ENCODE measurements around the gene BEND6. TPM values are rescaled to one million over a fixed set of nuclear protein-coding genes. Genes with fewer than 3 reads are reported as not detected.
"Not testable (repeated sequence)": the region's sequence is repeated elsewhere in the genome, so short reads cannot be mapped to it uniquely, and the experiment has no call there.

BEND6 gene
- total RNA-seq, 1 donor from 2014 or later: not detected

- intact Hi-C loops (cut with micrococcal nuclease): no loop called here
Measured at GRCh38 chr6:56970849-56971248, 15.9 kb downstream of the BEND6 start.

- intact Hi-C loops (cut with micrococcal nuclease): no loop called here
Measured at GRCh38 chr6:56977192-56977591, 22.3 kb downstream of the BEND6 start.

GRCh38 chr6:56978530-56978929 lies 23.6 kb downstream of the BEND6 start:
- intact Hi-C loops (cut with micrococcal nuclease): no loop called here

DNA sequence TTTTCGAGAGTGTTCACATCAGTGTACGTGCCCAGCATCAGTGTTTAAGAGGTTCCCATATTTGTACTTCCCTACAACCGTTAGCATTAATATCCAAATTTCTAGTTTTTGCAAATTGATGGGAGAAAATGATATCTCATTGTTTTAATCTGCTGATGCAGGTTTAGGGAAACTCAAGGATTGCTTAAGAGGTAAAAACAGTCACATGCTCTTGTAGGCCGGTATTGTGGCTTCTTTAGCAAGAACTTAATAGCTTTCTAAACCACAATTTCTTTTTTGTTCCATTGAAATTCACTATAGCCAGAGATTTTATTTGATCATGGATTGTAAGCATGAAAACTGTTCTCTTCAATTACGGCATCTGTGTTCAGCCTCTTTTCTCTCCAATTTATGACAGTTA lies 29.5 kb downstream of the BEND6 start:
- intact Hi-C loops (cut with micrococcal nuclease): no loop called here

DNA sequence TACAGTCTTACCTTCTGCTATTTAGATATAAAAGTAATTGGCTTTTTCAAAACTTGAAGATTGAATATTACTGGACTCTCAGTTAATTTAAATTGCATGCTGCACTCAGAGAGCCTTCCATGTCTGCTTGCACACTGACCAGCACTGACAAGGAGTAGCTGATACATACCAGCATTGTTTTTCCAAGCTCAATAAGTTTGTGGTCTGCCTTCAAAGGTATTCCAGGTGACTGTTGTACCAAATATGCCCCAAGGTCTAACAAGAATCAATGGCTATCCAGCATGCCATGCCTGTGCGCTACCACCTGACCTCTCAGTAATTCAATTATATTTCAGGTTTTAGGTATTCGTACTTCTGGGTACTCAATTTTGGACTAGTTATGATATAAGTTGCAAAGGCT lies 30.0 kb downstream of the BEND6 start:
- intact Hi-C loops (cut with micrococcal nuclease): no loop called here

DNA sequence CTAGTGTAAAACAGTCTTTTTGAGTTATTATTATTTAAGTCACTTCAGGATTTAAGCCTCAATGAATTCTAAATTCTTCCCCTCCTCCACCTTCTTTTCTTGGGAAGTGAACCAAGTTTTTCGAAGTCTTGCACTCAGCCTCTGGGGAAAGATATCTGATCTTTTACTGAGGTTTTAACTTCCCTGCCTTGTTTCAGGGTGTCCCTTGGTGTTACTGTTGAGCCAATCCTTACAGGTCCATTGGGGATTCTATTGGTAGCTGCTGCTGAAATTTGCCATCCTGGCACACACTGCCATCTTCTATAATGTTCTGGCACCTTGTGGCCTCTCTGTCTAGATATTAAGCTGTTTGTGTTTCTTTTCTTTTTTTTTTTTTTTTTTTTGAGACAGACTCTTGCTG lies 31.7 kb downstream of the BEND6 start:
- intact Hi-C loops (cut with micrococcal nuclease): no loop called here

- intact Hi-C loops (cut with micrococcal nuclease): no loop called here
Measured at GRCh38 chr6:56988145-56988544, 33.2 kb downstream of the BEND6 start.

GRCh38 chr6:56992036-56992435 lies 37.1 kb downstream of the BEND6 start:
- intact Hi-C loops (cut with micrococcal nuclease): no loop called here

GRCh38 chr6:56992703-56993102 lies 37.8 kb downstream of the BEND6 start:
- intact Hi-C loops (cut with micrococcal nuclease): no loop called here

DNA sequence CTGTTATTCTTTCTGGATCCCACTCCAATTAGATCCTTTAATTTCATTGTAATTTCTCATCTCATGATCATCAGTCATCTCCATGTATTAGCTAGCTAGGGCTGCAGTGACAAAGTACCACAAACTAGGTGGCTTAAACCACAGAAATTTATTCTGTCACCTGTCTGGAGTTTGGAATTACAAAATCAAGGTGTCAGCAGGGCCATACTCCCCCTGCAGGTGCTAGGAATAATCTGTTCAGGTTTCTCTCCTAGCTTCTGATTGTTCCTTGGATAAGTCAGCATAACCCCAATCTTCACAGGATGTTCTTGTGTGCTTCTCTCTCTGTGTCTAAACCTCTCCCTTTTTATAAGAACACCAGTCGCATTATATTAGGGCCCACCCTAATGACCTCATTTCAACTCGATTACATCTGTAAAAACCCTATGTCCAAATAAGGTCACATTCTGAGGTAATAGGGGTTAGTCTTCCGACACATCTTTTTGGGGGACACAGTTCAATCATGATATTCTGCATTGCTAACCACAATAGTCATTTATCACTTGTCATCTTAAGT lies 40.5 kb downstream of the BEND6 start:
- intact Hi-C loops (cut with micrococcal nuclease): no loop called here

- intact Hi-C loops (cut with micrococcal nuclease): no loop called here
Measured at GRCh38 chr6:56996401-56996800, 41.5 kb downstream of the BEND6 start.

- intact Hi-C loops (cut with micrococcal nuclease): no loop called here
Measured at GRCh38 chr6:56999049-56999448, 44.1 kb downstream of the BEND6 start.

DNA sequence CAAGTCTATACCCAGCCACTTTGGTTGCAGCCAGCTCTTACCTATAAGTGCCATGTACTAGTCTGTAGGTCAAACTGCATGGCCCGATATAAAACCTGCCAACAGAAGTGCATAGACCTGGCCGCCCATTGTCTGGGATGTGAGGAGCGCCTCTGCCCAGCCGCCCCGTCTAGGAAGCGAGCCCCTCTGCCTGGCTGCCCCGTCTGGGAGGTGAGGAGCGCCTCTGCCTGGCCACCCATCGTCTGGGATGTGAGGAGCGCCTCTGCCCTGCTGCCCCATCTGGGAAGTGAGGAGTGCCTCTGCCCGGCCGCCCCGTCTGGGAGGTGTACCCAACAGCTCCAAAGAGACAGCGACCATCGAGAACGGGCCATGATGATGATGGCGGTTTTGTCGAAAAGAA lies 44.8 kb downstream of the BEND6 start:
- intact Hi-C loops (cut with micrococcal nuclease): not testable (repeated sequence)

- intact Hi-C loops (cut with micrococcal nuclease): no loop called here
Measured at GRCh38 chr6:57002197-57002596, 47.3 kb downstream of the BEND6 start.

- intact Hi-C loops (cut with micrococcal nuclease): no loop called here
Measured at GRCh38 chr6:57004292-57004691, 49.4 kb downstream of the BEND6 start.

DNA sequence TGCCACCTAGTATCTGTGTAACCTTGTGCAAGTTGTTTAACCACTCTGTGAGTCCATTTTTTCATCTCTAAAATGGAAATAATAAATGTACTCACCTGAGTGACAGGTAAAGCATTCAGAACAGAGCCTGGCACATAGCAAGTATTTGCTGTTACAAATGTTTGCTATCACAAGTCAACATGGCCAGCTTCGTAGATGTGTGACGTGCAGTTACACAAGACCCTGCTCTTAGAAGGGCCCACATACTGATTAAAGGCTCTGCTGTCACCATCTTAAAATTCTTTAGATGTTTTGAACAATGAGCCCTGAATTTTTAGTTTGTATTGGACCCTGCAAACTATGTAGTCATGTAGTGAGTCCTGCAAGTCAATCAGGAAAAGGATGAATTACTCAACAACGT lies 51.2 kb downstream of the BEND6 start:
- intact Hi-C loops (cut with micrococcal nuclease): no loop called here

DNA sequence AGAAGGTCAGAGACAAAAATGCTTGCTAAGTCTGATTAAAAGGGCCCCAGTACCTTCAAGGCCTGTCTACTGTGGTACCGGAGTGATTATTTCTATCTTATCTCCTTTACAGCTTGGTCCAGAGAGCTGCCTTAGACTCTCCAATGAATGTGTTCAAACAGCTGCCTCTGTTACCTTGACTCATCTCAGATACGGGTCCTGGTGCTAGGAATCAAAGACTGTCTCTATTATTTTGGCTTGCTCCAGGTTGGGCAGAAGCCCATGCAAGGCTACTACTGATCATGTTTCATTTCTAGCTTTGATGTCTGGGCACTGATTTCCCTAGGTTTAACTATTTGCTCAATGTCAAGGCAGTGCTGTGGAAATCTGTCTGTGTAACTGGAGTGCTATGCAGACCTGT lies 53.2 kb downstream of the BEND6 start:
- intact Hi-C loops (cut with micrococcal nuclease): not testable (repeated sequence)

GRCh38 chr6:57013521-57013926 lies 58.6 kb downstream of the BEND6 start:
- intact Hi-C loops (cut with micrococcal nuclease): no loop called here

DNA sequence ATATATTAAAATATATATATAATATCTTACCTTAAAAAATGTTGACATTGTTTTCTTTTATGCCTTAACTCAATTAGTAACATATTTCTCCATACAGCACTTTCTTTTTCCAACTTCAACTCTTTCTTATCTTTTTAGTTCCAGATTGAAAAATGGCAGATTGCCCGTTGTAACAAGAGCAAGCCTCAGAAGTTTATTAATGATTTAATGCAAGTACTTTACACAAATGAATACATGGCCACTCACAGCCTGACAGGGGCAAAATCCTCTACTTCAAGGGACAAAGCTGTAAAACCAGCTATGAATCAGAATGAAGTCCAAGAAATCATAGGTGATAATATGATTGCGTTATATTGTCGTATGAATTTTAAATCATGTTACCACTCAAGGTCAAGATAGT lies 62.2 kb downstream of the BEND6 start:
- intact Hi-C loops (cut with micrococcal nuclease): no loop called here

DNA sequence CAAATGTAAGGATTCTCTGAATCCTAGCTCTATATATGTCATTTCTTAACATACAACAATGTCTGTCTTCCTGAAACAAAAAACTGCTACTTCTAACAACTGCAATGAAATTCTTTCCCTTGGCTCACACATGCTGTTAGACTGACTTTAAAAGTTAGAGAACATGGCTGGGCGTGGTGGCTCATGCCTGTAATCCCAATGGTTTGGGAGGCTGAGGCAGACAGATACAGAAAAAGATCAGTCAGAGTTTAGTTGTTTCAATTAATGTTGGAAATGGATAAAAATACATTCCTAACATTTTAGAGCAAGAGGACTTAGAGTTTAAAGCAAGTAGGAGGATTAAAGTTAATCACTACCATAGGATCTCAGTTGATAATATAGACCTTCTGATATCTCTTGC lies 62.9 kb downstream of the BEND6 start:
- intact Hi-C loops (cut with micrococcal nuclease): no loop called here

- intact Hi-C loops (cut with micrococcal nuclease): no loop called here
Measured at GRCh38 chr6:57019434-57019833, 64.5 kb downstream of the BEND6 start.

GRCh38 chr6:57021086-57021720 lies 66.3 kb downstream of the BEND6 start:
- intact Hi-C loops (cut with micrococcal nuclease): loop anchor here (1.0 to 5.0 kb wide), 3 partner anchors 117 to 314 kb away; partner anchors contain the start of gene PRIM2

DNA sequence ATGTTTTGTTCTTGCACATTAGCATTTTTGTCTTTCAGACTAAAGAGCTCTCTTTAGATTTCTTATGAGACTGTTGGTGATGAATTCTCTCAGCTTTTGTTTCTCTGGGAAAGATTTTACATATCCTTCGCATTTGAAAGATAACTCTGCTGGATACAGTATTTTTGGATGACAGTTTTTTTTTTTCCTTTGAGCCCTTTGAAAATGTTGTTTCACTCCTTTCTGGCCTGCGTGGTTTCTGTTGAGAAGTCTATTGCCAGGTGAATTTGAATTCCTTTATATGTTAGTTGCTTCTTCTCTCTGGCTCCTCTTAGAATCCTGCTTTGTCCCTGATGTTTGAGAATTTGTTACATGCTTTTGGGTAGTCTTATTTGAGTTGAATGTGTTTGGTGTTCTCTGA lies 69.4 kb downstream of the BEND6 start:
- intact Hi-C loops (cut with micrococcal nuclease): loop anchor here (5.0 kb wide), 1 partner anchor 317 kb away; no protein-coding TSS in a partner anchor

Measured in T-helper 2 cell treated with Interferon-gamma antibody and Interleukin-4, amounts not matched to agents 100 ng/mL and 5 ng/mL, for 36 hours (primary cell).